ENCODE data around the gene HOXD12.
A peak's percentile ranks its signal among the peaks of the same experiment; 100 is the strongest.

Gene HOXD12

GRCh38 chr2:176099159-176099727 lies 352 bp upstream of the HOXD12 start:
- peaks cover 3% of the 10 kb centered on the region; the same call in 1 of the 2 replicates for H3K4me1 ChIP-seq
- no peaks in the 10 kb centered on the region for H3K36me3 ChIP-seq
- DNase-seq: no peak
- H3K27me3 ChIP-seq: peaks cover 96% of the 10 kb centered on the region
- H3K4me3 ChIP-seq (ENCODE audit: low read depth, low read length): peak overlapping the region; percentile 26
- no peak for TF ChIP-seq CTCF (IDR thresholded peaks at IDR 0.05; ENCODE audit: low read depth, low read length)
- no peaks in the 10 kb centered on the region for H3K9me3 ChIP-seq

- no peak for DNase-seq
- peaks cover 96% of the 10 kb centered on the region for H3K27me3 ChIP-seq
- no peak for TF ChIP-seq CTCF (IDR thresholded peaks at IDR 0.05; ENCODE audit: low read depth, low read length)
- H3K36me3 ChIP-seq: no peaks in the 10 kb centered on the region
- no peak overlapping the region for H3K4me3 ChIP-seq (ENCODE audit: low read depth, low read length)
- H3K9me3 ChIP-seq: no peaks in the 10 kb centered on the region
- no peaks in the 10 kb centered on the region for H3K4me1 ChIP-seq
These were observed 1.0 kb downstream of the HOXD12 start for GRCh38 chr2:176100547-176101140.

- no peaks in the 10 kb centered on the region for H3K36me3 ChIP-seq
- no peak overlapping the region for H3K4me3 ChIP-seq (ENCODE audit: low read depth, low read length)
- TF ChIP-seq CTCF (IDR thresholded peaks at IDR 0.05; ENCODE audit: low read depth, low read length): no peak
- H3K9me3 ChIP-seq: no peaks in the 10 kb centered on the region
- no peaks in the 10 kb centered on the region for H3K4me1 ChIP-seq
- no peak for DNase-seq
- H3K27me3 ChIP-seq: peaks cover 97% of the 10 kb centered on the region
These were observed 1.7 kb downstream of the HOXD12 start for GRCh38 chr2:176101216-176101830.

GRCh38 chr2:176101842-176102241 lies 2.2 kb downstream of the HOXD12 start:
- no peak for TF ChIP-seq CTCF (IDR thresholded peaks at IDR 0.05; ENCODE audit: low read depth, low read length)
- no peak overlapping the region for H3K4me3 ChIP-seq (ENCODE audit: low read depth, low read length)
- no peaks in the 10 kb centered on the region for H3K4me1 ChIP-seq
- H3K36me3 ChIP-seq: no peaks in the 10 kb centered on the region
- DNase-seq: no peak
- H3K27me3 ChIP-seq: peaks cover 97% of the 10 kb centered on the region
- H3K9me3 ChIP-seq: no peaks in the 10 kb centered on the region

GRCh38 chr2:176102309-176102866 lies 2.8 kb downstream of the HOXD12 start:
- Histone ChIP-seq H3K36me3 (no peaks in the 10 kb centered on the region), H3K4me3 (ENCODE audit: low read depth, low read length) (no peak overlapping the region), H3K9me3 (no peaks in the 10 kb centered on the region), H3K4me1 (no peaks in the 10 kb centered on the region), H3K27me3 (peaks cover 97% of the 10 kb centered on the region)
- TF ChIP-seq CTCF (IDR thresholded peaks at IDR 0.05; ENCODE audit: low read depth, low read length): no peak
- DNase-seq: no peak

GRCh38 chr2:176103194-176103593 lies 3.6 kb downstream of the HOXD12 start:
- TF ChIP-seq CTCF (IDR thresholded peaks at IDR 0.05; ENCODE audit: low read depth, low read length): no peak
- Histone ChIP-seq H3K9me3 (no peaks in the 10 kb centered on the region), H3K27me3 (peaks cover 92% of the 10 kb centered on the region), H3K36me3 (no peaks in the 10 kb centered on the region), H3K4me1 (no peaks in the 10 kb centered on the region), H3K4me3 (ENCODE audit: low read depth, low read length) (no peak overlapping the region)
- DNase-seq: no peak

Measured in BE2C (cell line).